Transverse colon (tissue), 4 donors: ENCODE measurements around the gene H19. TPM values are rescaled to one million over a fixed set of nuclear protein-coding genes. Genes with fewer than 3 reads are reported as not detected.

Source experiments
- DNase-seq: peaks from one replicate; pipeline ENCODE4 v3.0.0-alpha.2; 2019
- H3K27ac ChIP-seq, 4 donors: fragments of 200-600 bp; sonication (generic); 2 replicates each; pipeline ENCODE4 v1.5.1; 2016 to 2018; ENCODE audit warnings: inconsistent platforms in 4 of 4
- H3K27me3 ChIP-seq: fragments of 200-600 bp; sonication (generic); 2 replicates; pipeline ENCODE4 v1.5.1; 2017; ENCODE audit warnings: inconsistent platforms
- H3K36me3 ChIP-seq, 4 donors: fragments of 200-600 bp; sonication (generic); 2 replicates each; pipeline ENCODE4 v1.5.1; 2017 to 2019; ENCODE audit warnings: inconsistent platforms in 4 of 4
- H3K4me1 ChIP-seq, 4 donors: fragments of 200-600 bp; sonication (generic); 2 replicates each; pipeline ENCODE4 v1.5.1; 2017 to 2020; ENCODE audit warnings: inconsistent platforms in 4 of 4
- H3K4me3 ChIP-seq, 4 donors: fragments of 200-600 bp; sonication (generic); 1 replicate in 1 of 4; 2 replicates in 3 of 4; pipeline versions ENCODE4 v1.5.1 to v1.6.1; 2017 to 2019; ENCODE audit warnings: inconsistent platforms in 4 of 4
- H3K9me3 ChIP-seq, 2 donors: fragments of 200-600 bp; sonication (generic); 2 replicates each; pipeline ENCODE4 v1.5.1; 2017 to 2019; ENCODE audit warnings: inconsistent platforms in 2 of 2
- EP300 ChIP-seq: sonication (generic); formaldehyde crosslinking; IDR thresholded peaks from one replicate; pipeline ENCODE4 v1.6.1; 2017; ENCODE audit warnings: antibody characterized with exemption, low read depth
- POLR2A ChIP-seq: fragments of 450-650 bp; IDR thresholded peaks from one replicate; pipeline ENCODE4 v1.6.1; 2016; ENCODE audit warnings: antibody characterized with exemption, mild to moderate bottlenecking, moderate library complexity
- POLR2AphosphoS5 ChIP-seq, 3 donors: sonication (generic); formaldehyde crosslinking; IDR thresholded peaks; one replicate each; pipeline ENCODE4 v1.6.1; 2016; ENCODE audit warnings: antibody characterized with exemption in 3 of 3
- WGBS, 2 donors: methylation state at CpG; one replicate each; pipeline ENCODE4 v1.1.5; 2018; ENCODE audit warnings: low coverage in 1 of 2; 5-methylcytosine and 5-hydroxymethylcytosine counted together
- in situ Hi-C, 4 donors: fragments of 200-750 bp; cut with MboI; loops; one replicate each; pipeline versions ENCODE4 v1.15.0 to v1.15.1; 2017; ENCODE audit warnings: low sequenced_read_pairs in 3 of 4, low pct_ligation_motif_present in 1 of 4, low pct_unique_long_range_greater_than_20kb in 1 of 4
- intact Hi-C: fragments of 100-400 bp; cut with DNase I; formaldehyde crosslinking; loops from one replicate; pipeline ENCODE4 v1.15.1; 2023; ENCODE audit warnings: low total_unique reads
- total RNA-seq, 4 donors: library from RNA; depleted of rRNA; stranded (reverse); fragments of >200 nt; gene quantifications; one replicate each; pipeline ENCODE4 v1.1.0, GENCODE V29; 2016
- TF ChIP-seq, protein P1 (sequence below), 5 experiments: fragments of 200-600 bp in 3 of 5; fragments of 450-650 bp in 2 of 5; sonication (generic) in 3 of 5; IDR thresholded peaks; 1 replicate in 2 of 5; 2 replicates in 3 of 5; pipeline ENCODE4 v1.5.1; 2016 to 2017; ENCODE audit warnings: antibody characterized with exemption in 5 of 5, inconsistent platforms in 3 of 5, mild to moderate bottlenecking in 2 of 5, moderate library complexity in 1 of 5

The H19 gene
- total RNA-seq, 4 donors from 2014 or later, result 20.7 to 102 (median 24.7) TPM

GRCh38 chr11:1969035-1969434 is 28.6 kb downstream of the H19 start:
- intact Hi-C loops, result no loop called here
- Histone ChIP-seq H3K4me1 (no peaks in the 10 kb centered on the region), H3K36me3 (no peaks in the 10 kb centered on the region), H3K27ac (no peak overlapping the region), H3K27me3 (no peaks in the 10 kb centered on the region), H3K9me3 (no peaks in the 10 kb centered on the region), H3K4me3 (no peak overlapping the region)
- in situ Hi-C loops, result no loop called here
- DNase-seq, result no peak
- WGBS, 2 donors, result no CpG with 5 or more reads among the region's 21 CpGs
- TF ChIP-seq EP300 (no peak), POLR2AphosphoS5 (IDR thresholded peaks at IDR 0.05) (no peak), POLR2A (no peak)
- TF ChIP-seq, protein P1, sequence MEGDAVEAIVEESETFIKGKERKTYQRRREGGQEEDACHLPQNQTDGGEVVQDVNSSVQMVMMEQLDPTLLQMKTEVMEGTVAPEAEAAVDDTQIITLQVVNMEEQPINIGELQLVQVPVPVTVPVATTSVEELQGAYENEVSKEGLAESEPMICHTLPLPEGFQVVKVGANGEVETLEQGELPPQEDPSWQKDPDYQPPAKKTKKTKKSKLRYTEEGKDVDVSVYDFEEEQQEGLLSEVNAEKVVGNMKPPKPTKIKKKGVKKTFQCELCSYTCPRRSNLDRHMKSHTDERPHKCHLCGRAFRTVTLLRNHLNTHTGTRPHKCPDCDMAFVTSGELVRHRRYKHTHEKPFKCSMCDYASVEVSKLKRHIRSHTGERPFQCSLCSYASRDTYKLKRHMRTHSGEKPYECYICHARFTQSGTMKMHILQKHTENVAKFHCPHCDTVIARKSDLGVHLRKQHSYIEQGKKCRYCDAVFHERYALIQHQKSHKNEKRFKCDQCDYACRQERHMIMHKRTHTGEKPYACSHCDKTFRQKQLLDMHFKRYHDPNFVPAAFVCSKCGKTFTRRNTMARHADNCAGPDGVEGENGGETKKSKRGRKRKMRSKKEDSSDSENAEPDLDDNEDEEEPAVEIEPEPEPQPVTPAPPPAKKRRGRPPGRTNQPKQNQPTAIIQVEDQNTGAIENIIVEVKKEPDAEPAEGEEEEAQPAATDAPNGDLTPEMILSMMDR (IDR thresholded peaks at IDR 0.05), result no peak

DNA sequence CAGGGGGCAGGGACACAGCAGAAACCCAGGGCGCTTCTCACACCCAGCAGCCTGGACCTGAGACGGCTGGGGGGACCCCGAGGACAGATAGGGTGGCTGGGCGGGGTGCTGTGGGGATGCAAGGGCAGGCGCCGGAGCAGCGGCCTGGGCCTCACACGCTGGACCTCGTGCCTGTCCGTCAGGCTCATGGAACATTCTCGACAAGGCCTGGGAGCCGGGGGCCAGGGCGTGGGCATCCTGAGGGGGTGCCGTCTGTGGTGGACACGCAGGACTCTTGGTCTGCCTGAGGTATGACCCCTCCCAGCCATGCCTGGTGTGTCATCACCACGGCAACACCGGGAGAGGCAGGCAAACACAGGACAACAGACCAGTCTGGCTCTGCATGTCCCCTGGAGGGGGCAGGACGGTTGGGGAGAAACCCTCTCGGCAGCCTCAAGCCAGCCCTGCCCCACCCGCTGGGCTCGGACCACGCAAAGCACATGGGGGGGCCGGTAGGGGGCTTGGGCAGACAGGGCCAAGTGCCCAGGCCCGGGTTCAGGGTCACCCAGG is 29.1 kb downstream of the H19 start:
- no peak for DNase-seq
- intact Hi-C loops (no loop called here), in situ Hi-C loops (no loop called here)
- H3K27me3 ChIP-seq, result no peaks in the 10 kb centered on the region
- H3K36me3 ChIP-seq, result no peaks in the 10 kb centered on the region
- no peak overlapping the region for H3K4me3 ChIP-seq
- H3K9me3 ChIP-seq, result no peaks in the 10 kb centered on the region
- TF ChIP-seq EP300 (no peak), POLR2A (no peak), POLR2AphosphoS5 (IDR thresholded peaks at IDR 0.05) (no peak)
- TF ChIP-seq, protein P1 (IDR thresholded peaks at IDR 0.05), result no peak
- no CpG with 5 or more reads among the region's 24 CpGs for WGBS, 2 donors
- no peak overlapping the region for H3K27ac ChIP-seq
- H3K4me1 ChIP-seq, result no peaks in the 10 kb centered on the region

DNA sequence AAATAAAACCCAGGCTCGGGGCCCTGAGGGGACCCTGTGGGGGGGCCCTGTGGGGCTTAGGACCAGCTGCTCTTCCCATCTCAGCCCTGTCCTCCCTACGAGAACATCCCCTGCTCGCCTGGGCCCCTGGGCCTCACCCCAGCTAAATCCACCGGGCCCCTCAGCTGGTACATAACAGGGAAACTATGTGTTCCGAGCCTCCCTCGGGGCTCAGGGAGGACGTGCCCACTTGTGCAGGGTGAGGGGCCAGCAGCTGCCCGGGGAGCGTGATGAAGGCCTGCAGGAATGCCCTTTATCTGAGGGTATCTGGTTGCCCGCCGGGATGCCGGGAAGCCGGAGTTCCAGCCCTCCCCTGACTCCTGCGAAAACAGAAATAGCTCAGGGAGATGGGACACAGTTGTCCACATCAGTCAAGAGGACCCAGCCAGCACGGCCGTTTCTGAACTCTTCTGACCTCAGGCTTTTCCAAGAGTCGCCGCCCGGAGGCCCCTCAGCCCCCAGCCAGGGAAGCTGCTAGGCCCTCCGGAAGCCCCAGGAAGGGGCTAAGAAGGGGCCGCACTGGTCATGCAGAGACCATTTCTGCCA is 29.9 kb downstream of the H19 start:
- intact Hi-C loops, result no loop called here
- no peaks in the 10 kb centered on the region for H3K4me1 ChIP-seq
- no peaks in the 10 kb centered on the region for H3K27me3 ChIP-seq
- in situ Hi-C loops, result no loop called here
- H3K36me3 ChIP-seq, result no peaks in the 10 kb centered on the region
- H3K4me3 ChIP-seq, result no peak overlapping the region
- no peak for TF ChIP-seq POLR2AphosphoS5 (IDR thresholded peaks at IDR 0.05)
- TF ChIP-seq, protein P1 (IDR thresholded peaks at IDR 0.05), result no peak
- no peak for TF ChIP-seq POLR2A
- H3K27ac ChIP-seq, result no peak overlapping the region
- no peaks in the 10 kb centered on the region for H3K9me3 ChIP-seq
- WGBS, 2 donors, result no CpG with 5 or more reads among the region's 21 CpGs
- DNase-seq, result no peak

DNA sequence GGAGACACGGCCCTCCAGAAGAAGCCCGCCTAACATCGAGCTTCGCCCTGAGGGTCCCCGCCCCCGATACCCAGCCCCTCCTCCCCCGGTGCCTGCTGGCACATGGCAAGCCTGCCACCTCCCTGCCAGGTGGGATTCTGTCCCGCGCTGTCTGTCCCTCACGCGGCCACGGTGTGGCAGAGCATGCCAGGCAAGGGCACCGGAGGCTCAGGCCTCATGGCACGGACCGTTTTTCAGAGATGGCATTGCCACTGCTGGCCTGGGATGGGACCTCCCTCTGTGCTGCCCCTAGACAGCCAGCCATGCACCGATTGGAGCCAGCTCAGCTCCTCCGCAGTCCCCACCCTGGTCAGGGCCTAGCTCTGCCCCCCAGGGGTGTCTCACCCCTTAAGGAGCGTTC is 31.1 kb downstream of the H19 start:
- in situ Hi-C loops (no loop called here), intact Hi-C loops (no loop called here)
- H3K27ac ChIP-seq, result no peak overlapping the region
- no CpG with 5 or more reads among the region's 18 CpGs for WGBS, 2 donors
- H3K9me3 ChIP-seq, result no peaks in the 10 kb centered on the region
- no peaks in the 10 kb centered on the region for H3K4me1 ChIP-seq
- no peak for DNase-seq
- H3K4me3 ChIP-seq, result no peak overlapping the region
- no peaks in the 10 kb centered on the region for H3K36me3 ChIP-seq
- no peak for TF ChIP-seq POLR2AphosphoS5 (IDR thresholded peaks at IDR 0.05)
- TF ChIP-seq, protein P1 (IDR thresholded peaks at IDR 0.05), result no peak
- no peak for TF ChIP-seq EP300
- TF ChIP-seq POLR2A, result no peak
- no peaks in the 10 kb centered on the region for H3K27me3 ChIP-seq
